Keratinocyte (primary cell): ENCODE measurements around the gene KRCC1. TPM values are rescaled to one million over a fixed set of nuclear protein-coding genes. Genes with fewer than 3 reads are reported as not detected.

Experiments used
- DNase-seq: peaks from one replicate; pipeline ENCODE4 v3.0.0-alpha.2; 2011; ENCODE audit warnings: low read depth, missing footprints, low spot score
- FAIRE-seq: peaks from 2 replicates; lab custom pipeline; 2011; peaks lifted over from hg19 to GRCh38; lab: Jason Lieb, UNC
- H2AFZ ChIP-seq: 2 replicates; pipeline ENCODE4 v1.6.0; 2012; ENCODE audit warnings: low read length, control low read depth, inconsistent platforms; ENCODE audit not compliant: control insufficient read depth
- H3K27ac ChIP-seq: 2 replicates; pipeline ENCODE4 v1.5.1; 2011; ENCODE audit warnings: low read length; ENCODE audit not compliant: control insufficient read depth, insufficient read depth
- H3K27me3 ChIP-seq: 3 replicates; pipeline ENCODE4 v1.6.0; 2011; ENCODE audit warnings: low read length; ENCODE audit not compliant: control insufficient read depth, insufficient read depth; ENCODE audit errors: extremely low read depth
- H3K36me3 ChIP-seq, 2 experiments: 2 replicates in 1 of 2; 3 replicates in 1 of 2; pipeline ENCODE4 v1.5.1; 2011; ENCODE audit warnings: low read length in 2 of 2, mild to moderate bottlenecking in 1 of 2; ENCODE audit not compliant: control insufficient read depth in 2 of 2, insufficient read depth in 2 of 2; ENCODE audit errors: extremely low read depth in 1 of 2
- H3K4me1 ChIP-seq: 3 replicates; pipeline ENCODE4 v1.5.1; 2011; ENCODE audit warnings: low read length; ENCODE audit not compliant: control insufficient read depth, insufficient read depth; ENCODE audit errors: extremely low read depth
- H3K4me2 ChIP-seq: 3 replicates; pipeline ENCODE4 v1.6.0; 2011; ENCODE audit warnings: low read depth, low read length; ENCODE audit not compliant: control insufficient read depth, insufficient read depth; ENCODE audit errors: extremely low read depth
- H3K4me3 ChIP-seq, 3 experiments: fragments of 200-600 bp in 1 of 3; sonication (generic) in 1 of 3; 2 replicates in 2 of 3; 3 replicates in 1 of 3; pipeline ENCODE4 v1.5.1; 2011 to 2016; ENCODE audit warnings: low read length in 3 of 3, mild to moderate bottlenecking in 3 of 3, control low read depth in 2 of 3, inconsistent platforms in 1 of 3, low read depth in 1 of 3, mixed read lengths in 1 of 3, mixed run types in 1 of 3, moderate library complexity in 1 of 3; ENCODE audit not compliant: control insufficient read depth in 2 of 3, insufficient read depth in 2 of 3; ENCODE audit errors: extremely low read depth in 1 of 3
- H3K79me2 ChIP-seq: 2 replicates; pipeline ENCODE4 v1.6.0; 2012; ENCODE audit warnings: low read length; ENCODE audit not compliant: control insufficient read depth, insufficient read depth
- H3K9ac ChIP-seq: 3 replicates; pipeline ENCODE4 v1.6.0; 2011; ENCODE audit warnings: low read length; ENCODE audit not compliant: control insufficient read depth, insufficient read depth; ENCODE audit errors: extremely low read depth
- H3K9me1 ChIP-seq: 3 replicates; pipeline ENCODE4 v1.6.0; 2011; ENCODE audit warnings: low read length; ENCODE audit not compliant: control insufficient read depth, insufficient read depth; ENCODE audit errors: extremely low read depth
- H3K9me3 ChIP-seq: 2 replicates; pipeline ENCODE4 v1.5.1; 2012; ENCODE audit warnings: low read depth, low read length; ENCODE audit not compliant: control insufficient read depth
- H4K20me1 ChIP-seq: 3 replicates; pipeline ENCODE4 v1.6.0; 2011; ENCODE audit warnings: low read length; ENCODE audit not compliant: control insufficient read depth, insufficient read depth; ENCODE audit errors: extremely low read depth
- CTCF ChIP-seq, 3 experiments: IDR thresholded peaks in 1 of 3; conservative IDR thresholded peaks in 1 of 3; optimal IDR thresholded peaks in 1 of 3; 2 replicates in 2 of 3; 3 replicates in 1 of 3; pipeline versions ENCODE3 to v1.5.1; 2011; ENCODE audit warnings: low read length in 3 of 3, mild to moderate bottlenecking in 3 of 3, moderate library complexity in 2 of 3, control low read depth in 1 of 3, inconsistent platforms in 1 of 3; ENCODE audit not compliant: insufficient read depth in 2 of 3; ENCODE audit errors: extremely low read depth in 1 of 3
- EZH2 ChIP-seq: IDR thresholded peaks from one replicate; pipeline ENCODE4 v1.6.1; 2012; ENCODE audit warnings: inconsistent platforms, mild to moderate bottlenecking, low read length, moderate library complexity
- dilution Hi-C: fragments of 300-500 bp; cut with MboI; formaldehyde crosslinking; loops from one replicate; pipeline ENCODE4 v1.7.0; 2020; ENCODE audit warnings: low sequenced_read_pairs; ENCODE audit not compliant: extremely low pct_ligation_motif_present
- polyA plus RNA-seq, 5 experiments: library from polyadenylated mRNA; depleted of rRNA in 3 of 5; stranded (reverse) in 3 of 5; stranded (forward) in 1 of 5; unstranded in 1 of 5; fragments of >200 nt; gene quantifications; 1 replicate in 1 of 5; 2 replicates in 3 of 5; 3 replicates in 1 of 5; pipeline versions ENCODE4 v1.2.1 to v1.2.3, GENCODE V29; 2011 to 2012; ENCODE audit warnings: missing spikeins in 2 of 5, low read depth in 1 of 5, low replicate concordance in 1 of 5

Gene KRCC1
- polyA plus RNA-seq, 1 donor (not counting 4 experiments of a cell fraction or from before 2014, with no cell fraction given): 21.1 TPM

GRCh38 chr2:88022669-88022921 lies 33.0 kb downstream of the KRCC1 start:
- H3K4me1 ChIP-seq: no peaks in the 10 kb centered on the region
- H3K9me1 ChIP-seq: no peaks in the 10 kb centered on the region
- no peaks in the 10 kb centered on the region for H3K9me3 ChIP-seq
- H3K79me2 ChIP-seq: no peaks in the 10 kb centered on the region
- no peaks in the 10 kb centered on the region for H3K36me3 ChIP-seq
- no peaks in the 10 kb centered on the region for H4K20me1 ChIP-seq
- no peak overlapping the region for H3K9ac ChIP-seq
- FAIRE-seq: no peak
- no peak overlapping the region for H3K27ac ChIP-seq
- DNase-seq: no peak
- no peak overlapping the region for H2AFZ ChIP-seq
- no peaks in the 10 kb centered on the region for H3K27me3 ChIP-seq
- dilution Hi-C loops: no loop called here
- no peak for TF ChIP-seq EZH2
- TF ChIP-seq CTCF (optimal IDR thresholded peaks at IDR 0.05 in 1 of 3, IDR thresholded peaks at IDR 0.05 in 1 of 3, conservative IDR thresholded peaks at IDR 0.05 in 1 of 3; ENCODE audit: extremely low read depth in 1 of 3, insufficient read depth in 2 of 3, low read length in 3 of 3): no peak
- H3K4me3 ChIP-seq: no peak overlapping the region
- no peak overlapping the region for H3K4me2 ChIP-seq

- H3K4me3 ChIP-seq: no peak overlapping the region
These were observed 35.6 kb downstream of the KRCC1 start for GRCh38 chr2:88019985-88020384.

More at GRCh38 chr2:88019985-88020384, 35.6 kb downstream of the KRCC1 start:
- H3K36me3 ChIP-seq: no peaks in the 10 kb centered on the region
- no peaks in the 10 kb centered on the region for H3K9me3 ChIP-seq
- H3K4me1 ChIP-seq: no peaks in the 10 kb centered on the region
- dilution Hi-C loops: no loop called here
- H3K9me1 ChIP-seq: no peaks in the 10 kb centered on the region
- DNase-seq: no peak
- H3K9ac ChIP-seq: no peak overlapping the region
- no peak for FAIRE-seq
- H3K27ac ChIP-seq: no peak overlapping the region
- H2AFZ ChIP-seq: no peak overlapping the region
- H4K20me1 ChIP-seq: no peaks in the 10 kb centered on the region
- H3K4me2 ChIP-seq: no peak overlapping the region
- no peaks in the 10 kb centered on the region for H3K27me3 ChIP-seq
- no peaks in the 10 kb centered on the region for H3K79me2 ChIP-seq
- no peak for TF ChIP-seq CTCF (optimal IDR thresholded peaks at IDR 0.05 in 1 of 3, IDR thresholded peaks at IDR 0.05 in 1 of 3, conservative IDR thresholded peaks at IDR 0.05 in 1 of 3; ENCODE audit: extremely low read depth in 1 of 3, insufficient read depth in 2 of 3, low read length in 3 of 3)
